Measurements from ENCODE around the gene TP53BP2. TPM values are rescaled to one million over a fixed set of nuclear protein-coding genes. Genes with fewer than 3 reads are reported as not detected.
A peak's percentile ranks its signal among the peaks of the same experiment; 100 is the strongest.
"Not testable (repeated sequence)": the region's sequence is repeated elsewhere in the genome, so short reads cannot be mapped to it uniquely, and the experiment has no call there.

Gene TP53BP2, protein sequence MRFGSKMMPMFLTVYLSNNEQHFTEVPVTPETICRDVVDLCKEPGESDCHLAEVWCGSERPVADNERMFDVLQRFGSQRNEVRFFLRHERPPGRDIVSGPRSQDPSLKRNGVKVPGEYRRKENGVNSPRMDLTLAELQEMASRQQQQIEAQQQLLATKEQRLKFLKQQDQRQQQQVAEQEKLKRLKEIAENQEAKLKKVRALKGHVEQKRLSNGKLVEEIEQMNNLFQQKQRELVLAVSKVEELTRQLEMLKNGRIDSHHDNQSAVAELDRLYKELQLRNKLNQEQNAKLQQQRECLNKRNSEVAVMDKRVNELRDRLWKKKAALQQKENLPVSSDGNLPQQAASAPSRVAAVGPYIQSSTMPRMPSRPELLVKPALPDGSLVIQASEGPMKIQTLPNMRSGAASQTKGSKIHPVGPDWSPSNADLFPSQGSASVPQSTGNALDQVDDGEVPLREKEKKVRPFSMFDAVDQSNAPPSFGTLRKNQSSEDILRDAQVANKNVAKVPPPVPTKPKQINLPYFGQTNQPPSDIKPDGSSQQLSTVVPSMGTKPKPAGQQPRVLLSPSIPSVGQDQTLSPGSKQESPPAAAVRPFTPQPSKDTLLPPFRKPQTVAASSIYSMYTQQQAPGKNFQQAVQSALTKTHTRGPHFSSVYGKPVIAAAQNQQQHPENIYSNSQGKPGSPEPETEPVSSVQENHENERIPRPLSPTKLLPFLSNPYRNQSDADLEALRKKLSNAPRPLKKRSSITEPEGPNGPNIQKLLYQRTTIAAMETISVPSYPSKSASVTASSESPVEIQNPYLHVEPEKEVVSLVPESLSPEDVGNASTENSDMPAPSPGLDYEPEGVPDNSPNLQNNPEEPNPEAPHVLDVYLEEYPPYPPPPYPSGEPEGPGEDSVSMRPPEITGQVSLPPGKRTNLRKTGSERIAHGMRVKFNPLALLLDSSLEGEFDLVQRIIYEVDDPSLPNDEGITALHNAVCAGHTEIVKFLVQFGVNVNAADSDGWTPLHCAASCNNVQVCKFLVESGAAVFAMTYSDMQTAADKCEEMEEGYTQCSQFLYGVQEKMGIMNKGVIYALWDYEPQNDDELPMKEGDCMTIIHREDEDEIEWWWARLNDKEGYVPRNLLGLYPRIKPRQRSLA
- total RNA-seq, result 10 to 100 TPM; 26.8 to 29.3 TPM

- H3K27me3 ChIP-seq, result no peaks in the 10 kb centered on the region
- H3K27ac ChIP-seq, result peak within 1 kb of the TSS; percentile 99
- peak; percentile 47 to 88 for TF ChIP-seq CTCF (IDR thresholded peaks at IDR 0.05)
- H3K36me3 ChIP-seq, result no peaks in the 10 kb centered on the region
- no peaks in the 10 kb centered on the region for H3K9me3 ChIP-seq
- peaks cover 0 to 45% of the 10 kb centered on the region in 2 donors for H3K4me1 ChIP-seq
- peak; percentile 85 for DNase-seq (ENCODE audit: low spot score)
- peak within 1 kb of the TSS; percentile 84 to 91 for H3K4me3 ChIP-seq
Measured at GRCh38 chr1:223845810-223846682, at the start of gene TP53BP2. Gene TP53BP2, minus strand, starts transcription at chr1:223845947. Its CDS starts 267 bp downstream, at chr1:223845680.

DNA sequence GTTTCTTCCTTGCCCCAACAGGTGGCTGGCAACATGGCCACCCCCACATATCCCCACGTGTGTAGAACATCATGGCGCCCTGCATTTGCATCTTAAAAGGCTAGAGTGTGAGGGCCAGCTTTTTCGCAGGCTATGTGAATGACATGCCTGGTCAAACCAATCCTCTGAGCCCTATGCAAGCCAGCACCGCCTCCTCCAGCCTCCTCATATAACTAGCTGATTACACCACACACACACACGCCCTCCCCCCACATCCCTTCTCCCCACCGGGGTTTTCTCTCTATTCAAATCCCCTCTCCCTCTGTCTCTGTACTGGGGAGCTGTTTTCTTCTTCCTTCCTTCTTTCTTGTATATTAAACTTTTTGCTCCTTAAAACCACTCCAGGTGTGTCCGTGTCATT, 44.7 kb upstream of the TP53BP2 start:
- not testable (repeated sequence) for H3K4me3 ChIP-seq, H3K27ac ChIP-seq, H3K4me1 ChIP-seq

DNA sequence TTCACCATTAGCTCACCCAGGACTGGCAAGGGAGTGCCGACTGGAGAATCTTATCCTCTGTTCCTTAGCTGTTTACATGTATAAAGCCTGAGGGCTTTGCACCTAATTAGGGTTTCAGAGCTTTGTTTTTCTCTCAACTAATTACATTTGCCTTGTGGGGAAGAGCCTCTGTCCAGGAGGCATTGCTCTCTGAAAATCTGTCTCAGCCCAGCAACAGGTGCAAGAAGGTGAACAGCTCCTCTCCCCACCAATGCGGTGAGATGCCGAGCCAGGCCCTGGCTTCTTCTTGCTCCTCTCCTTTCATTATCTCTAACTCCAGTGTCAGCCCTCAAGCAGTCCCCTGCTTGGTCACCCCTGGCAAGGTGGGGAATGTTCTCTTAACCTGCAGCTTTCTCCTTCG, 43.6 kb upstream of the TP53BP2 start:
- H3K4me3 ChIP-seq; DNase-seq (ENCODE audit: low spot score); H3K9me3 ChIP-seq; H3K36me3 ChIP-seq; H3K27me3 ChIP-seq; H3K27ac ChIP-seq; H3K4me1 ChIP-seq: not testable (repeated sequence)

More for the DNA sequence above, 44.7 kb upstream of the TP53BP2 start:
- not testable (repeated sequence) for DNase-seq (ENCODE audit: low spot score); H3K36me3 ChIP-seq; H3K9me3 ChIP-seq; H3K27me3 ChIP-seq

DNA sequence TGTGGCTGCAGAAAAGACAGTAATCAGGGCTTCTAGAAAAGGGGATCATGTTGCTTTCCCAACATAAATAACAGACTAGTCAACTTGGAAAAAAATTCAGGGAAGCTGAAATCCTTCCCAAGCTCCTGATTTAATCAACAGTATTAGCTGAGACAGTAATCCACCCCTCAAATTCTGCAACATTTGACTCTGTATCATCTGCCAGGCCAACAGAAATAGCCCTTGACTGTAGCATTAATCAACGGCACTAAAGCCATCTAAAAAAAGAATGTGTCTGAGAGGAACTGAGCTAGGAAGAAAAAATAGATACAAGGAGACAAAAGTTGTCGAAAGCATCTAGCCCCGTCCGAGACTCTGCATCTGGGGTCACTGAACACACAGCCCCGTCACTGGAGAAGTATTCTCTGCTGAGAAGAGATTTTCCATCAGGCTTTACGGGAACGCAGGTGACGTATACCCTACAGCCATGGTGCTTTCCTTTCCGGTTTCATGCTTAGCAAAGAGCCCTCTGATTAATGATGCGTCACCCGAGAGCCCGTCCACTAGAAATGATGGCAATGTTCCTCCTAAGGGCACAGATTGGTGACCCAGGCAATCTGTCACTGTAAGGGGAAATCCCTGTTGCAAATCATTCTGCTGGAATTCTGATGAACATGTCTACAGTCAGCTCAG, 42.1 kb upstream of the TP53BP2 start:
- Histone ChIP-seq H3K4me1 (peaks cover 0 to 5% of the 10 kb centered on the region in 2 donors), H3K27ac (peak overlapping the region; percentile 71 to 84), H3K36me3 (no peaks in the 10 kb centered on the region), H3K9me3 (no peaks in the 10 kb centered on the region), H3K27me3 (no peaks in the 10 kb centered on the region), H3K4me3 (peak overlapping the region; percentile 0 to 8)
- peak; percentile 75 for DNase-seq (ENCODE audit: low spot score)
- no peak for TF ChIP-seq CTCF (IDR thresholded peaks at IDR 0.05)

- Histone ChIP-seq H3K27ac (peak overlapping the region; percentile 26 to 84), H3K9me3 (no peaks in the 10 kb centered on the region), H3K36me3 (no peaks in the 10 kb centered on the region), H3K4me3 (no peak overlapping the region), H3K4me1 (peaks cover 0 to 5% of the 10 kb centered on the region in 2 donors), H3K27me3 (no peaks in the 10 kb centered on the region)
- TF ChIP-seq CTCF (IDR thresholded peaks at IDR 0.05), result no peak
- DNase-seq (ENCODE audit: low spot score), result no peak
Measured at GRCh38 chr1:223886516-223886921, 40.8 kb upstream of the TP53BP2 start.

Measured in right atrium auricular region (tissue), 2 donors.